Tibial nerve (tissue), 4 donors: Measurements from ENCODE around the gene DNM1. TPM values are rescaled to one million over a fixed set of nuclear protein-coding genes. Genes with fewer than 3 reads are reported as not detected.

Experiments
- DNase-seq, 2 donors: peaks; one replicate each; pipeline ENCODE4 v3.0.0-alpha.2; 2019; ENCODE audit warnings: low spot score in 2 of 2
- H3K27ac ChIP-seq, 4 donors: fragments of 200-600 bp; sonication (generic) in 3 of 4; one replicate each; pipeline ENCODE4 v1.5.1; 2017 to 2019; ENCODE audit warnings: mild to moderate bottlenecking in 1 of 4
- H3K27me3 ChIP-seq, 2 donors: fragments of 200-600 bp; sonication (generic) in 1 of 2; one replicate each; pipeline versions ENCODE4 v1.5.1 to v1.6.0; 2017 to 2019
- H3K36me3 ChIP-seq, 3 donors: fragments of 200-600 bp; sonication (generic); one replicate each; pipeline ENCODE4 v1.5.1; 2018 to 2019
- H3K4me1 ChIP-seq, 4 donors: fragments of 200-600 bp; sonication (generic) in 3 of 4; one replicate each; pipeline ENCODE4 v1.5.1; 2017 to 2019
- H3K4me3 ChIP-seq, 4 donors: fragments of 200-600 bp; sonication (generic) in 3 of 4; one replicate each; pipeline ENCODE4 v1.5.1; 2017 to 2019; ENCODE audit warnings: mild to moderate bottlenecking in 1 of 4, moderate library complexity in 1 of 4
- H3K9me3 ChIP-seq, 4 donors: fragments of 200-600 bp; sonication (generic) in 3 of 4; one replicate each; pipeline ENCODE4 v1.5.1; 2017 to 2019
- CTCF ChIP-seq, 5 experiments: fragments of 200-600 bp in 3 of 5; fragments of 450-650 bp in 2 of 5; sonication (generic) in 3 of 5; IDR thresholded peaks; one replicate each; pipeline ENCODE4 v1.5.1; 2016 to 2019; ENCODE audit warnings: antibody characterized with exemption in 5 of 5, mild to moderate bottlenecking in 3 of 5, moderate library complexity in 2 of 5
- EP300 ChIP-seq, 2 donors: sonication (generic); formaldehyde crosslinking; IDR thresholded peaks; one replicate each; pipeline ENCODE4 v1.6.1; 2017; ENCODE audit warnings: antibody characterized with exemption in 2 of 2, mild to moderate bottlenecking in 1 of 2
- POLR2A ChIP-seq, 2 donors: fragments of 450-650 bp; IDR thresholded peaks; one replicate each; pipeline ENCODE4 v1.6.1; 2017; ENCODE audit warnings: antibody characterized with exemption in 2 of 2, mild to moderate bottlenecking in 2 of 2, moderate library complexity in 2 of 2
- WGBS, 2 donors: methylation state at CpG; one replicate each; pipeline ENCODE4 v1.1.5; 2018; 5-methylcytosine and 5-hydroxymethylcytosine counted together
- total RNA-seq, 4 donors: library from RNA; depleted of rRNA; stranded (reverse); fragments of >200 nt; gene quantifications; one replicate each; pipeline ENCODE4 v1.1.0, GENCODE V29; 2016

The DNM1 gene
- total RNA-seq, 4 donors from 2014 or later: 19.9 to 50.4 (median 41.4) TPM

GRCh38 chr9:128168731-128169308 lies 34.4 kb upstream of the DNM1 start:
- no peak for DNase-seq
- H3K36me3 ChIP-seq: peaks cover 2 to 100% (median 20%) of the 10 kb centered on the region in 3 donors
- WGBS, 2 donors: 90 to 91% methylated on average over 8 of the region's 8 CpGs

GRCh38 chr9:128169492-128169891 lies 33.7 kb upstream of the DNM1 start:
- WGBS, 2 donors: 90 to 94% methylated on average over 8 of the region's 8 CpGs
- no peak for DNase-seq
- H3K36me3 ChIP-seq: peaks cover 2 to 100% (median 17%) of the 10 kb centered on the region in 3 donors

More at GRCh38 chr9:128168731-128169308, 34.4 kb upstream of the DNM1 start:
- TF ChIP-seq EP300 (IDR thresholded peaks at IDR 0.05): no peak
- no peak for TF ChIP-seq CTCF (IDR thresholded peaks at IDR 0.05)
- no peak for TF ChIP-seq POLR2A (IDR thresholded peaks at IDR 0.05)
- Histone ChIP-seq H3K4me1 (no peaks in the 10 kb centered on the region), H3K27me3 (no peaks in the 10 kb centered on the region), H3K4me3 (no peak overlapping the region), H3K27ac (no peak overlapping the region), H3K9me3 (no peaks in the 10 kb centered on the region)

GRCh38 chr9:128169925-128170324 lies 33.3 kb upstream of the DNM1 start:
- Histone ChIP-seq H3K4me3 (no peak overlapping the region), H3K27ac (no peak overlapping the region)

More at GRCh38 chr9:128169492-128169891, 33.7 kb upstream of the DNM1 start:
- Histone ChIP-seq H3K9me3 (no peaks in the 10 kb centered on the region), H3K4me1 (no peaks in the 10 kb centered on the region), H3K27me3 (no peaks in the 10 kb centered on the region), H3K4me3 (no peak overlapping the region), H3K27ac (no peak overlapping the region)
- no peak for TF ChIP-seq EP300 (IDR thresholded peaks at IDR 0.05)
- TF ChIP-seq POLR2A (IDR thresholded peaks at IDR 0.05): no peak
- no peak for TF ChIP-seq CTCF (IDR thresholded peaks at IDR 0.05)

GRCh38 chr9:128174062-128174461 lies 29.1 kb upstream of the DNM1 start:
- no peaks in the 10 kb centered on the region for H3K4me1 ChIP-seq
- WGBS, 2 donors: 97 to 100% methylated on average over 4 of the region's 4 CpGs
- no peak for TF ChIP-seq CTCF (IDR thresholded peaks at IDR 0.05)
- no peak for TF ChIP-seq POLR2A (IDR thresholded peaks at IDR 0.05)
- TF ChIP-seq EP300 (IDR thresholded peaks at IDR 0.05): no peak
- H3K27me3 ChIP-seq: no peaks in the 10 kb centered on the region
- H3K4me3 ChIP-seq: no peak overlapping the region
- no peak for DNase-seq
- H3K27ac ChIP-seq: no peak overlapping the region
- peaks cover 0 to 4% (median 0%) of the 10 kb centered on the region in 4 donors for H3K9me3 ChIP-seq
- peaks cover 8 to 100% (median 25%) of the 10 kb centered on the region in 3 donors for H3K36me3 ChIP-seq

More at GRCh38 chr9:128169925-128170324, 33.3 kb upstream of the DNM1 start:
- H3K4me1 ChIP-seq: no peaks in the 10 kb centered on the region
- no peak for DNase-seq
- peaks cover 2 to 100% (median 17%) of the 10 kb centered on the region in 3 donors for H3K36me3 ChIP-seq
- TF ChIP-seq CTCF (IDR thresholded peaks at IDR 0.05) (no peak), POLR2A (IDR thresholded peaks at IDR 0.05) (no peak), EP300 (IDR thresholded peaks at IDR 0.05) (no peak)
- 88 to 90% methylated on average over 6 to 8 of the region's 8 CpGs for WGBS, 2 donors
- no peaks in the 10 kb centered on the region for H3K9me3 ChIP-seq
- H3K27me3 ChIP-seq: no peaks in the 10 kb centered on the region

GRCh38 chr9:128175102-128175563 lies 28.0 kb upstream of the DNM1 start:
- 71 to 76% methylated on average over 8 of the region's 8 CpGs for WGBS, 2 donors
- H3K36me3 ChIP-seq: peaks cover 13 to 100% (median 29%) of the 10 kb centered on the region in 3 donors
- TF ChIP-seq POLR2A (IDR thresholded peaks at IDR 0.05) (no peak), CTCF (IDR thresholded peaks at IDR 0.05) (no peak), EP300 (IDR thresholded peaks at IDR 0.05) (no peak)
- H3K4me3 ChIP-seq: no peak overlapping the region
- H3K4me1 ChIP-seq: no peaks in the 10 kb centered on the region
- H3K27ac ChIP-seq: no peak overlapping the region
- H3K27me3 ChIP-seq: no peaks in the 10 kb centered on the region
- H3K9me3 ChIP-seq: peaks cover 0 to 7% (median 0%) of the 10 kb centered on the region in 4 donors
- DNase-seq: no peak
